Stimulated activated CD8-positive, alpha-beta memory T cell treated with anti-CD3 and anti-CD28 coated beads, Interleukin-4, amount 100 ng/mL, for 4 hours (primary cell): ENCODE results near the gene CBLC.

Experiments
- DNase-seq, 2 donors: peaks; one replicate each; pipeline ENCODE4 v3.0.0-alpha.2; 2020; ENCODE audit warnings: low read depth in 2 of 2, low spot score in 1 of 2

Gene CBLC

GRCh38 chr19:44799627-44800346, 22.1 kb downstream of the CBLC start:
- DNase-seq: no peak

GRCh38 chr19:44800461-44800860, 22.8 kb downstream of the CBLC start:
- DNase-seq: peak; percentile 53 to 74

GRCh38 chr19:44803442-44804428, 26.0 kb downstream of the CBLC start:
- DNase-seq: no peak

GRCh38 chr19:44806291-44806690, 28.6 kb downstream of the CBLC start:
- no peak for DNase-seq

- DNase-seq: no peak
Measured at GRCh38 chr19:44807162-44807561, 29.5 kb downstream of the CBLC start.

- DNase-seq: no peak
Measured at GRCh38 chr19:44807652-44808462, 30.2 kb downstream of the CBLC start.

GRCh38 chr19:44808463-44809371, 31.0 kb downstream of the CBLC start, which contains the start of gene BCAM:
Gene BCAM (plus strand): TSS chr19:44809103. CDS start chr19:44809125, 22 bp downstream.
- DNase-seq: no peak

- no peak for DNase-seq
Measured at GRCh38 chr19:44809577-44810233, 32.0 kb downstream of the CBLC start.

GRCh38 chr19:44810234-44811121, 32.8 kb downstream of the CBLC start:
- no peak for DNase-seq

- no peak for DNase-seq
Measured at GRCh38 chr19:44811122-44811419, 33.4 kb downstream of the CBLC start.

- DNase-seq: no peak
Measured at GRCh38 chr19:44812142-44812718, 34.5 kb downstream of the CBLC start.

GRCh38 chr19:44813070-44813840, 35.6 kb downstream of the CBLC start:
- no peak for DNase-seq

GRCh38 chr19:44813841-44814470, 36.3 kb downstream of the CBLC start:
- DNase-seq: no peak

- no peak for DNase-seq
Measured at GRCh38 chr19:44814517-44814916, 36.8 kb downstream of the CBLC start.

GRCh38 chr19:44816301-44816700, 38.6 kb downstream of the CBLC start:
- no peak for DNase-seq

GRCh38 chr19:44817725-44818465, 40.2 kb downstream of the CBLC start:
- DNase-seq: no peak
